WTC11 (cell line): ENCODE measurements around the gene KIRREL3.

Experiments
- ATF3 ChIP-seq: sonication (generic); formaldehyde crosslinking; conservative IDR thresholded peaks from 2 replicates; pipeline ENCODE4 v1.8.1; 2022; ENCODE audit warnings: mild to moderate bottlenecking, missing genetic modification reagents
- CREM ChIP-seq: sonication (generic); formaldehyde crosslinking; IDR thresholded peaks from 2 replicates; pipeline ENCODE4 v1.8.1; 2022; ENCODE audit warnings: mild to moderate bottlenecking, missing genetic modification reagents, moderate library complexity
- CTCF ChIP-seq: fragments of 200-600 bp; IDR thresholded peaks from 2 replicates; pipeline ENCODE4 v1.8.0; 2022; ENCODE audit warnings: antibody characterized with exemption
- E2F5 ChIP-seq: sonication (generic); formaldehyde crosslinking; IDR thresholded peaks from 2 replicates; pipeline ENCODE4 v1.8.1; 2022; ENCODE audit warnings: mild to moderate bottlenecking, moderate library complexity, missing genetic modification reagents
- HMGXB4 ChIP-seq: sonication (generic); formaldehyde crosslinking; IDR thresholded peaks from 2 replicates; pipeline ENCODE4 v1.8.1; 2023; ENCODE audit warnings: mild to moderate bottlenecking, moderate library complexity, missing genetic modification reagents
- JUN ChIP-seq: sonication (generic); formaldehyde crosslinking; IDR thresholded peaks from 2 replicates; pipeline ENCODE4 v1.8.0; 2023; ENCODE audit warnings: mild to moderate bottlenecking, missing genetic modification reagents
- MAX ChIP-seq: sonication (generic); formaldehyde crosslinking; IDR thresholded peaks from 2 replicates; pipeline ENCODE4 v1.8.0; 2022; ENCODE audit warnings: mild to moderate bottlenecking, missing genetic modification reagents
- MYBL2 ChIP-seq: sonication (generic); formaldehyde crosslinking; IDR thresholded peaks from 2 replicates; pipeline ENCODE4 v1.8.1; 2023; ENCODE audit warnings: mild to moderate bottlenecking, moderate library complexity, missing genetic modification reagents
- USF1 ChIP-seq: sonication (generic); formaldehyde crosslinking; IDR thresholded peaks from 2 replicates; pipeline ENCODE4 v1.8.0; 2022; ENCODE audit warnings: mild to moderate bottlenecking, missing genetic modification reagents
- ZNF138 ChIP-seq: sonication (generic); formaldehyde crosslinking; conservative IDR thresholded peaks from 2 replicates; pipeline ENCODE4 v1.8.1; 2022; ENCODE audit warnings: mild to moderate bottlenecking, moderate library complexity, missing genetic modification reagents
- ZNF263 ChIP-seq: sonication (generic); formaldehyde crosslinking; IDR thresholded peaks from 2 replicates; pipeline ENCODE4 v1.8.1; 2022; ENCODE audit warnings: low read depth, mild to moderate bottlenecking, moderate library complexity, missing genetic modification reagents

GRCh38 chr11:126444072-126444471 is 556.5 kb downstream of the KIRREL3 start:
- TF ChIP-seq MYBL2 (no peak), CTCF (no peak), CREM (CRISPR knock-in tag) (no peak), ZNF138 (CRISPR knock-in tag) (no peak), MAX (no peak), ATF3 (no peak), JUN (CRISPR knock-in tag) (no peak), HMGXB4 (CRISPR knock-in tag) (no peak), E2F5 (CRISPR knock-in tag) (no peak), USF1 (CRISPR knock-in tag) (no peak), ZNF263 (CRISPR knock-in tag) (no peak)
